Left renal cortex interstitium (tissue), 4 donors: ENCODE measurements around the gene CD99L2. TPM values are rescaled to one million over a fixed set of nuclear protein-coding genes. Genes with fewer than 3 reads are reported as not detected.
"Not testable (repeated sequence)": the region's sequence is repeated elsewhere in the genome, so short reads cannot be mapped to it uniquely, and the experiment has no call there.

Experiments
- DNase-seq, 4 donors: peaks; one replicate each; pipeline ENCODE4 v3.0.0-alpha.2; 2013; ENCODE audit warnings: low read depth in 4 of 4, low spot score in 2 of 4, missing footprints in 1 of 4
- polyA plus RNA-seq, 4 donors: library from polyadenylated mRNA; unstranded; fragments of 120-200 nt; gene quantifications; one replicate each; pipeline ENCODE4 v1.2.1, GENCODE V29; 2013; ENCODE audit not compliant: insufficient read length in 4 of 4

Gene CD99L2
- polyA plus RNA-seq, 4 donors = 39.1 to 48.2 (median 43.6) TPM

GRCh38 chrX:150897421-150898320 is 797 bp downstream of the CD99L2 start:
- peak in 2 of 4 donors; percentile 15 to 20 for DNase-seq

- no peak for DNase-seq
Observed at GRCh38 chrX:150896632-150897031, 1.8 kb downstream of the CD99L2 start.

- no peak for DNase-seq
Observed at GRCh38 chrX:150893936-150894335, 4.5 kb downstream of the CD99L2 start.

- DNase-seq = no peak
Observed at GRCh38 chrX:150889131-150889530, 9.3 kb downstream of the CD99L2 start.

GRCh38 chrX:150887906-150888465 is 10.5 kb downstream of the CD99L2 start:
- no peak for DNase-seq

- not testable (repeated sequence) for DNase-seq
Observed at GRCh38 chrX:150887268-150887667, 11.2 kb downstream of the CD99L2 start.

- no peak for DNase-seq
Observed at GRCh38 chrX:150886381-150886780, 12.1 kb downstream of the CD99L2 start.

GRCh38 chrX:150880808-150881165 is 17.7 kb downstream of the CD99L2 start:
- DNase-seq = no peak

GRCh38 chrX:150879855-150880807 is 18.3 kb downstream of the CD99L2 start:
- no peak for DNase-seq

GRCh38 chrX:150875621-150876020 is 22.8 kb downstream of the CD99L2 start:
- not testable (repeated sequence) for DNase-seq

- no peak for DNase-seq
Observed at GRCh38 chrX:150874448-150874847, 24.0 kb downstream of the CD99L2 start.

- DNase-seq = no peak
Observed at GRCh38 chrX:150873616-150874015, 24.9 kb downstream of the CD99L2 start.

GRCh38 chrX:150872773-150873336 is 25.6 kb downstream of the CD99L2 start:
- DNase-seq = no peak

GRCh38 chrX:150871341-150871811 is 27.1 kb downstream of the CD99L2 start:
- DNase-seq = no peak

- DNase-seq = no peak
Observed at GRCh38 chrX:150870487-150871340, 27.8 kb downstream of the CD99L2 start.

- no peak for DNase-seq
Observed at GRCh38 chrX:150870029-150870428, 28.4 kb downstream of the CD99L2 start.

GRCh38 chrX:150869450-150869849 is 29.0 kb downstream of the CD99L2 start:
- no peak for DNase-seq

GRCh38 chrX:150868625-150869024 is 29.8 kb downstream of the CD99L2 start:
- no peak for DNase-seq

GRCh38 chrX:150864127-150864526 is 34.3 kb downstream of the CD99L2 start:
- DNase-seq = no peak

GRCh38 chrX:150863191-150863590 is 35.3 kb downstream of the CD99L2 start:
- no peak for DNase-seq
